ENCODE measurements around the gene TRMT1.

GRCh38 chr19:13118424-13119193 lies 2.1 kb upstream of the TRMT1 start:
- TF ChIP-seq POLR2A (IDR thresholded peaks at IDR 0.05) (no peak), CTCF (IDR thresholded peaks at IDR 0.05 in 4 of 5, conservative IDR thresholded peaks at IDR 0.05 in 1 of 5) (no peak)
